HPDE6-E6E7 (cell line): ENCODE results near the gene SLC9A9.
A peak's percentile ranks its signal among the peaks of the same experiment; 100 is the strongest.

Experiments
- DNase-seq: peaks from one replicate; pipeline ENCODE4 v3.0.0; 2011; ENCODE audit warnings: missing footprints; ENCODE audit errors: extremely low spot score

The SLC9A9 gene

DNA sequence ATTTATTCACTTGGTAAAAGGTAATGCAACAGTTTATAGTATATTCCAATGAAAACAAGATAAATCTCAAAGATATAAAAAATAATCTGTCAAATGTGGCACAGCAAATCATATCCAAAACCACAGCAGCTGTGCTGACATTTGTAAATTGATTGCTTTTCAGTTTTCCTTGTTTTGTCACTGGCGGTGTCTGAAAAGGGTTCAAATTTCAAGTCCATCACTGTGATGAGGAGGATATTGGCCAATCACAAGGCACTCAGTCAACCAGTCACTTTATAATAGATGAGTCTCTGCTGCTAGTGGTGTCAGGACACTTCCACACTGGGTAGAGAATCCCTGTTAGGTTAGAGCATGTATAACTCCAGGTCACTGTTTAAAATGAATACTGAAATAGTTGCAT is 154.8 kb downstream of the SLC9A9 start:
- no peak for DNase-seq

DNA sequence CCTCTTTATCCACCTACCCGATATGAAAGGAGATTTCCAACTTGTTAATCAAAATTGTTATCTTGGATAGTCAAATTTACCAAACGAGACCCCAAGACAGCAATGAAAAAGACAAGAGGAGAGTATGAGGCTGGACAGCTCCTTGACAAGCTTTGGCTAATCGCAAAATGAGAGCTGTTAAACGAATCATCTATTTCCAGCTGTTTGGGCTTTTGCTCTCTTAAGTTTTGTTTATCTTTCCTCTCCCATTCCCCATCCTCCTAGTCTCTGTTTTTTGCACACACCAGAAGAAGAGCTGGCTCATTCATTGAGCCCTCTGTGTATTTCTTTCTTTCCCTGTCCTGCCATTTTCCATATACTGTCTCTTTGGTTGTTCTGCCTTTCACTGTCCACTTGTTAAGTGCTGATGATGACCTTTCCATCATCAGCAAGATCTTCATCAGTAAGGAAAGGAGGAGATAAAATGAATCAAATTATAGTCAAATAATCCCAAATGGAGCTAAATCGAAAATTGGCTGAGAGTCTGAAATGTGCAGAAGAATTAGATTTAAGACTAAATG is 161.6 kb downstream of the SLC9A9 start:
- DNase-seq: no peak

DNA sequence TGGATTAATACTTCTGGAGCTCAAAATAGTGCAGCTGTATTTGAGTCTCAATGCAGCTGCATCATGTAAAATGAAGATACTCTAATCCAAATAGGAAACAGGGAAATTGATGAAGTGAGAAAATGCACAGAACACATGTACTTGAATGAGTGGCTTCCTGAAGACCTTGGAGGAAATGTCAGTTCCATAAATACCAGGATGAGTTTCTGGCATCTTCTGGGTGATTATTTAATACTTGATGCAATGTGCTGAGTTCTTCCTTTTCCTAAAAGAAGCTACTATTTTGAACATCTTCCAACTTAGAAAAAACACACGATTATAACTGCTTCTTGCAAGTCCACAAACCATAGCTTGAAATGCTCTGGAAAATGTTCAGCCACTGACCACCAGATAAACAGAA is 162.8 kb downstream of the SLC9A9 start:
- no peak for DNase-seq

DNA sequence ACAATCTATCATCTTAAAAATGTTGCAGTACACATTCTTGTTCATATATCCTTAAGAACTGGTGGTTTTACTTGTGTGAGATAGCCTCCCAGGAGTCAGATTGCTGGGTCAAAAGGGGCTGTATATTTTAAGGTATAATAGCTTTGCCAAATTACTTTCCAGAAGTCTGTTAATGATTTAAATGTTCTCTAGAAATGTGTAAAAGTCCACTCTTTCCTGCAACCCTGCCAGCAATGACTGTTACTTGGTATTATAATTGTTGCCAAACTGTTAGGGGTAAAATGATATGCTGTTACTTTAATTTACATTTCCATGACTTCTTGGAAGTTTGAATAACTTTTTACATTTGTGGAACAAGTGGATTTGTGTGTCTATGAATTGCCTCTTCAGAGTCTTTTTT is 170.8 kb downstream of the SLC9A9 start:
- no peak for DNase-seq

DNA sequence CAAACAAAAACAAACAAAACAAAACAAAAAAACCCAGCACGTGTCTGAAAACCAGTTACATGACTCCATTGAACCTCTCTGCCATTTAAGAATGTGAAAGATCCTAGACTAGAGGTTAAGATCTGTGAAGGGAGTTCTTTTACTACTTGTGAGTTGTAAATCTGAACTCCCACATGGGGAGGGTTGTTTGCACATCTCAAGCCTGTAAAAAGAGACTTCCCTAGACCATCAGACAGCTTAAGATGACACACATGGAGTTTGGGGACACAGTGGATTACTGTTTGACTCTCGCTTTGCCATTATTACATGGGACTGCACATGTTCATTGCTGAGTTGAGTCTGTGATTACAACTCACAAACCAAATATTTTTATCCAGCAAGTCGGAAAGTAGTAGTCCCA is 171.5 kb downstream of the SLC9A9 start:
- DNase-seq: no peak

DNA sequence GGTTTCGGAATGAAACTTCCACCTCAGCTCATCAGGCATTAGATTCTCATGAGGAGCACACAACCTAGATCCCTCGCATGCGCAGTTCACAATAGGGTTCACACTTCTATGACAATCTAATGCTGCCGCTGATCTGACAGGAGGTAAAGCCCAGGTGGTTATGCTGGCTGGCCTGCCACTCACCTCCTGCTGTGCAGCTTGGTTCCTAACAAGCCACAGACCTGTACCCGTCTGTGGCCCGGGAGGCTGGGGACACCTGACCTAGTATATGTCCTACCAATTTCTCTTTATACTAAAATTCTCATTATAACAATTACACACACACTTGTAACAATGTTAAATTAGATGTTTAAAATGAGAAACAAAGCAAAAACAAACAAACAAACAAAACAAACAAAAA is 172.2 kb downstream of the SLC9A9 start:
- DNase-seq: no peak

DNA sequence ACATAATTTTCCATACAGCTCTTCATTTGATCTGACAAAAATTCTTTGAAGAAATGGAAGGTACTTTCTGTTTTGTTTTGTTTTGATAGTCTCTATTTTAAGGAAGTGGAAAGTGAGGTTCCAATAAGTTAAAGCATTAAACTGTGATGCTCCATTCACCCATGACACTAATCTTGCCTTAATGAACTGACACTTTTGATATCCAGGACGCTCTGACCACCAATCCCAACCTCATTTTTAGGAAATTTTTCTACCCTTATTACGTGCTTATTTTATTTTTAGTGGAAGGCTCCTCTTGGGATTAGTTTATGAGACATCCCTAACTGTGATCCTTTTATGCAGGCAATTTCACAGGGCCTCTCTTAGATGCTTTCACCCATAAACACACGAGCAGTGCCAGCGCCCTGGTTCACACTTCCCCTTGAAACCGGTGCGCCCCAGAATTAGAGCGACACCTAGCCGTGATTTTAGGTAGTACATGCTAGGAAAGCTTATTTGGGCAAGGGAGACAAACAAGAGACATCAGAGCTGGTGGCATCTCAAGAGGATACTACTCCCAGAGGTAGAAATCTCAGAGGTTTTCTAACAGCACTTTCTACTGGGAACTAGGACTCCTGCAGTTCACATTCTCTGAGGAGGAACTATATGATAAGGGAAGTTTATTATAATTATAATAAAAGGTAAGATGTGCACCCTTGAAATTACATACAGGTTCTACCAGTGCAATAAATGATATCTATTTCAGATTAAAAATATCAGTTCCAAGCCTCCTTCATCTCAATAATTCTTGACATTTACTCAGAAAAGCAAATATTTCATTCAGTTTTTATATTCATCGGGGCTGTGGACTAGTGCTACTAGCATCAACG is 173.9 kb downstream of the SLC9A9 start:
- DNase-seq: peak; percentile 44

DNA sequence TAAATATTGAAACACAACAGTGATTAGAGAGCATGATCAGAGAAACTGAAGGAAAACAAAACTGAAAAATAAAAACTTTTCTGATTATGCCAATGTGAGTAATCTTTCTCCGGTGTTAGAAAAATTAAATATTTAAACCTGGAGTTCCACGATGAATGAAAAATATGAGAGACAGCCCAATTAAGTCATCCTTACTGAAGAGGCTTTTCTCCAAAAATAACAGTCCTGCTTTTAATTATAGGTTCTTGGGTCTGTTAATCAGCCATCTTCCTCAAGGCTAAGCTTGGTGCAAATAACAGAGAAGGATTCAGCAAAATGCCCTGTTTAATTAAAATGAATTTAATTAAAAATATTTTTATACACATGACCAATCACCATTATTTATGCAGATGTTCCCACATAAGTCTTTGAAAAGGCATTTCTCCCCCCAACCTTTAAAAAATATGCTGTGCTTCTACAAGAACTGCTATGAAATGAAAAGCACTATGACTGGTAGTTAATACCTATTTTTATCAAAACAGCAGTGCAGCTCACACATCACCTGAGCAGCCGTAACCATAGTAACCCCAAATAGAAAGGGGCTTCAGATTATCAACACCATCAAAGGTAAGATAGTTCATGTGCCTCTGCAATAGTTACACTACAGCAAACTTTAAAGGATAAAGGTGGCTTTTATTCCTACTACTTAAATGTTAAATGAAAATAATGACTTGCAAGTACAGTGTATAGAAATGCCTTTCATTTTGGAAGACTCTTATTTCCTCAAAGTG is 175.7 kb downstream of the SLC9A9 start:
- no peak for DNase-seq

DNA sequence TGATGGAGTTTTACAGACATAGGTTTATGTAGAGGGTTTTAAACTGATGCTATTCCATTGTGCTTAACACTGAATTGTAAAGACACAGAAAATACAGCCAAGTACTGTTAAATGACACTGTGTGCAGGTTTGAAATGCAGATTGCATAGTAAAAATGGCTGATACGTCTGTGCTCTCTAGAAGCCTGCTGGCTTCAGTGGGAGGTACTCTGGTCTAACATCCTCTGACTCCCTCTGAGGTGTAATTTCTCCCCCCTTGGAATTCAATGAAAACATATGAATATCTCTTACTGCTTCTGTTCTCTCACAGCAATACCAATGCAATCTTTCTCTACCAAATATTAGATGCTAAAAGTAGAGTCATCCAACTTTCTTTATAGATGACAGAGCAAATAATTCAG is 176.6 kb downstream of the SLC9A9 start:
- no peak for DNase-seq

DNA sequence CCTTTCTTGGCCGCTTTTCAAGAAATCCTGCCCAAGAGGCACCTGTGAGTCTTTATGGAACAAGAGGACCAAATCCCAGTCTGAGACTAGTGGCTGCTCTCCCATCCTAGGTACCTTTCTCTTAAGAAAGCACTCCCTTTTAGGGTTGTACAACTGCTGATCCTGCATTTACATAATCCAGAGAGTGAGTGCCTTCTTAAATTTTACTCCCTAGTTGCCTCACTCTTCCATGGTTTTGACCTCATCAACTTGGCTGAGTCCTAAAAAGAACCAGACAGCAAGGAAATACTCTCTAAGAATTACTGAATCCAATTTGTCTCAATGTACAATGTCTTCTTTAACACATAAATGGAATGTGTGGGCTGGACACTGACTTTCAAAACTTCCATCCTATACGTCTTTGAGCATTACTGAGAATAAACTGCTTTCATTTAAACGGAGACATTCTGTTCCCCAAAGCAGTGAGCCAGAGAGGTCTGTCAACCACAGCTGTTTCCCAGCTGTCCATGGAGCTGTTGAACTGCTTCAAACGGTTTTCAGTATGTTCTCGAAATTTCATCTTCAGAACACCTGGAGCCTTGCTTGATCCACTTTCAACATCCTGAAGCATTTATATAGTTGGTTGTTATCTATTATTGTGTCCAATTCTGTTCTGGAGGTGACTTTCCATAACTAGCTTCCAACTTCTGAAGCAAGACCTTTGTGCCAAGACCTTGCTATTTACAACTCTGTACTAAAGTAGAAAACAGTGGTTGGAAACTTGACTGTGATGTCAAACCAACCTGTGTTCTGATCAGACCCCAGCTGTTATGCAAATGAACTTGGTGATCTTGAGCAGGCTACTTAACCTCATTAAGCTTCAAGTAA is 179.1 kb downstream of the SLC9A9 start:
- DNase-seq: no peak

DNA sequence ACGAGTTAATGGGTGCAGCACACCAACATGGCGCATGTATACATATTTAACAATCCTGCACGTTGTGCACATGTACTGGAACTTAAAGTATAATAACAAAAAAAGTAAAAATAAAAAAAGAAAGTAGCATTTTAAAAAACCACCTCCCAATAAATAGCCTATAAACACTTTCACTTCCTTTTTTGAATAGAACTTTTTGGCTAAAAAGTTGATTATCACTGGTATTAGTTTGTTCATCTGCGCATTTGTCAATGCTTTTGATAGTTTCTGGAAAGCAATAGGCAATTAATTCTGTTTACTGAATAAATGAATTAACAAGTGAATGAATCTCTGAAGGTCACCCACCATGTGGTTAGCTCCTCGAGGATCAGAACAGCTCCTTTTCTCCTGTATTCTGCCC is 179.9 kb downstream of the SLC9A9 start:
- DNase-seq: no peak

DNA sequence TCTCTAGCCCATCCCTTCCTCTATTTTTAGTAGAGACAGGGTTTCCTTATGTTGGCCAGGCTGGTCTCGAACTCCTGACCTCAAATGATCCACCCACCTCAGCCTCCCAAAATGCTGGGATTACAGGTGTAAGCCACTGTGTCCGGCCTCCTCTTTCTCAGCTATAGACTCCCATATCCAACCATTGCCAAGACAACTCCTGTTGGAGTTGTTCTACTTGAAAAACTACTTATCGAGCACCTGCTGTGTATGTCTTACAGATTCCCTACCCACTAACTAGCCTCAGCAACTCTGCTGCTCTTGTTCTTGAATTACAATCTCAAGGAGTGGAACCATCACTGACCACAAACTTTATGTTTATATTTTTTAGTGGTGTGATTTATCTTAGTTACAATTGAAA is 186.6 kb downstream of the SLC9A9 start:
- no peak for DNase-seq

DNA sequence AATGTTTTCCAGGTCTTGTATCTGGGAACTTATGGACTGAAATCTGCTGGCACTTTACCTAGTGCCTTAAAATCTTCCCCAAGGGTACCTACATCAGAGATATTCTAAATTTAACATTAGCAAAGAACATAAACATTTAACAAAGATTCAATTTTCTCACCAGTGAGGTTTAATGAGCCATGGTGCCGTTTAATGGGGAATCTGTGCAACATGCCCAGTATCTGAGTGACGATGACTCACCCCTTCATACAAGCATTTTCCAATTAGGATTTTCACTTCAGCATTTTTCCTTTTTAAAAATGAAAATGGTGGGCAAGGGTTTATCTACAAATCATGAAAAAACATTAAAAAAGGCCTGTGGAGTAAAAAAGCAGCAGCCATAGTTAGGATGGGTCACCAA is 189.4 kb downstream of the SLC9A9 start:
- DNase-seq: no peak

DNA sequence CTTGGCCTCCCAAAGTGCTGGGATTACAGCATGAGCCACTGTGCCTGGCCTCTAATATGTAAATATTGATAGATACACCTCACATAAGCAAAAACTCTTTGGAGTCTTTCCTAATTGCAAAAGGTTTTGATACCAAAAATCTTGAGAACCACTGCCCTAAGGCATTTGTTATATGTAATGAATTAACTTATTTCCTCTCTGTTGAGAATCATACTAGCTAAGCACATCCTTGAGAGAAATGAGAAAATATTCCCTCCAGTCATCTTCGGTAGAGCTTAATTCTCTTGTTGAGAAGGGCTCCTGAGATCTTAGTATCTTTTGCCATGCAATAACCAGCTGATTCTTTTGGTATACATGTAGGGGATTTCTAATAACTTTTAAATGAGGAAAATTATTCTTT is 190.2 kb downstream of the SLC9A9 start:
- no peak for DNase-seq

DNA sequence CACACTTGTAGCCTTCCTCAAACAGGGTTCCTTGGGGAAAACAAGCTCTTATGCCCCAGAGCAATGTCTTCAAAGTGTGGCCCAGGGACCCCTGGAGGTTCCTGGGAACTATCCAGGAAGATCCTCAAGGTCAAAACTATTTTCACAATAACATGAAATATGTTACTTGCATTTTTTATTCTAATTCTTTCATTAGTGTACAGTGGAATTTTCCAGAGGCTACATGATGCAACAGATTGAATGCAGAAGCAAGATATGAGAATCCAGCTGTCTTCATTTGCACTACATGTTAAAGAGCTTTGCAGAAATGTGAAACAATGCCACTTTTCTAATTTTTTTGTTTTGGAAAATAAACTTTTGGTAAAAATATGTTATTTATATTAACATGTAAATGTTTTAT is 190.9 kb downstream of the SLC9A9 start:
- no peak for DNase-seq

DNA sequence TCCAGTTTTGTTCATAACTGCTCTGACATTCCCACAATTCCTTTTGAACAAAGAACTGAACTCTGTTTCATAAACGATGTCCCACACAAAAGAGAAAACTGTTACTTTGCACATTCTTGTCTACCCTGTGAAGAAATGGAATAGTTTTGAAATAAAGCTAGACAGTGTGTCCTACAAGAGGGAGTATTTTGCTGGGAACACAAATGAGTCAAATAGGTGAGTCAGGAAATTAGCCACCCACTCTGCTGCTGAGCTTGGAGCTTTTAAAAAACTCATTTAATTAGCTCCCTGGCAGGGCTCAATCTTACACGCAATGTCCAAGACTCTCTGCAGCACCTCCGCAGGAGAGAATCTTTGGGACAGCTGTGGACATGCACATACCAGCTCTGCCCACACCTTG is 193.4 kb downstream of the SLC9A9 start:
- no peak for DNase-seq

DNA sequence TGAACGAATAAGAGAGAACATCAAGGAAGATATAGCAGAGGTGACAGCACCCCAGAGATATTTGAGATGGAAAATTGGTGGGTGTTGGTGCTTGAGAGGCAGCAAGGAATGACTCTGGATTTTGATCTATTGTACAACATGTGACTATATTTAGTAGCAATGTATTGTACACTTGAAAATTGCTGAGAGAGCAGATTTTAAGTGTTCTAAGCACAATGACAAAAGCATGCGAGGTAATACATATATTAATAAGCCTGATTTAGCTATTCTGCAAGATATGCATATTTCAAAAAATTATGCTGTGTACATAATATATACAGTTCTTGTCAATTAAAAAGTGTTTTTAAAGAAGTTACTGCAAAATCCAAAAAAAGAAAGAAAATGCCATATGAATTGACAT is 194.3 kb downstream of the SLC9A9 start:
- DNase-seq: no peak

DNA sequence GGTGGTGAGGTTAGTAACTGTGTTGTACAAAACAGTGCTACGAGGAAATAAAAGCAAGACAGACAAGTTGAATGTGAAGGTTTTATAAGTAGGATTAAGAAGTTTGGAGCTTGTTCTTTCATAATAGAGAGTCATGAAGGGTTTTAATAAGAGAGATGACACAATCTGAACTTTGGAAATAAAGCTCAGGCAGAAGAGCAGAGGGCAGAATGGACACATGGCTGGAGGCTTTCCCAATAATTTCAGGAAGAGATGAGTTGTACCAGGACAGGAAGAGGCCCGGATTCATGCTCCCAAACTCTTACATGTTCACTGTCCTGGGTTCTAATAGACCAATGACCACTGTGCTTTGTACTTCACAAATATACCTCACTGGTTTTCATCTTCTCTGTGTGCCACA is 194.8 kb downstream of the SLC9A9 start:
- no peak for DNase-seq

DNA sequence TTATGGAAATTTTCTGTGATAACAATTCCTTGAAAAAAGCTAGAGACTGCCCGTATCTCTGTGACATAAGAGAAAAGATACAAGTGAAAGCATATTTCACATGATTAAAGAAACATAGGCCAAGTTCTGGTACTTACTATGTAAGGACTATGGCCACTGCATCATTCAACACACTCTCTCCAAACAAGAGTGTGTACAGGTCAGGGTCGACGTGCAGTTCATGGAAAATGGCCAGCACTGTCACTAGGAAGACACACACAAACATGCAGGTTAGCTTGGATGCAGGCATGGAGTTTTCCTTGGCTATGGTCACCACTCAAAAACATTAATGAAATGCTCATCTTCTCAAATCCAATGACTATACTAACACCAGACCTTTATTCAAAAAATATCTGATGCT is 196.2 kb downstream of the SLC9A9 start:
- DNase-seq: no peak

DNA sequence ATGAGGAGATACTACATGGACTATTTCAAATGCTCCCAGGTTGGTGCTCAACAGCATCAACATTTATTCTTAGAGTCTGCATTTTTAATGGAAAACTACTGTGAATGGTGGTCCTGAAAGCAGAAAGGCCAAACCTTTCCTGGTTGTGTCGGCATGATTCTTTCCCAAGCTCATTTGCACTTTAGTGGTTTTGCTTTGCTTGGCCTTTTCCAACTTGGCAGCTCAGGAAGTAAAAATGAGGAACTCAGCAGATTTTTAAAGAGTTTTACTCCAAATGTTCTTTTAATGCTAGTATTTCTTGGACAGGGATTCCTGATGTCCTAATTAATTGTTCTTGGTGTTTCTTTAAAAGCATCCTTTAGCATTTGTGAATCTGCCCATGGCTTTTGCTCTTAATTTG is 197.4 kb downstream of the SLC9A9 start:
- no peak for DNase-seq

DNA sequence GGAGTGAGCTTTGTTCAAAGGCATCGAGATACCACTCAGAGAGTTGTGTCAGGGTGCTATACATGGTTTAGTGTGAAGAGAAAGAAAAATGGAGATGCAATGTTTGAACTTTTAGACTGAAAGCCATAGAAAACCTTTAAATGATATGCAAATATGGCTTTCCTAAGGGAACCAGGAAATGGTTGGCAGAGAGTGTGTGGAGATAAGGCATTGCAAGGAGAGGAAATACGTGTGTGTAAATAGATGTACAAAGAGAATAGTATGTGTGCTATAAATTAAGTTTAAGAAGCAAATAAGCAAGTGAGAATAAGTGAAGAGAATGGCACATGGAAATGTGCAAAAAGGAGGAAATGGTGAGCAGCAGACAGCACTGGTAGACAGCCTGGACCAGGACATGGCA is 198.1 kb downstream of the SLC9A9 start:
- DNase-seq: no peak

DNA sequence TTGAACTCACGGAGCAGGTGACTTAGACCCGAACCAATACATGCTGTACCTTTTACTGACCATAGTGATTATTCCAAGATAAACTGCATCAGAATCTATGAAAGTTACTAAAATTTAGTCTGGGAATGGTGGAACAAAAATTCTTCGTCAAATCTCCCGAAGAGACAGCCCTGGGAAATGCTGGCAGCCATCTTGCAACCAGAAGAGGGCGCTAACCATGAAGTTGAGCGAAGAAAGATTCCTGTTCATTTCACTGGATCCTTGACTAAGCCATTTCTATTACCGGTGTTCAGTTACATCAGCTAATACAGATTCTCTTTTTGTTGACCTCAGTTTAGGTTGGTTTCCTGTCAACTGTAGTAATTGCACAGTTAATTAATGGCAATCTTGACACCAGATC is 199.6 kb downstream of the SLC9A9 start:
- no peak for DNase-seq
